H1 (cell line): ENCODE results near the gene SPATA7.

Experiments
- BACH1 ChIP-seq: IDR thresholded peaks from 2 replicates; pipeline ENCODE4 v1.6.1; 2012; ENCODE audit warnings: low read length, improper control_type of control experiment
- CBX8 ChIP-seq: fragments of 300-800, 300-1000 bp; sonication (generic); IDR thresholded peaks from 2 replicates; pipeline ENCODE4 v1.7.1; 2016; ENCODE audit warnings: low read depth, low read length, borderline replicate concordance
- CTCF ChIP-seq, 3 experiments: IDR thresholded peaks; 1 replicate in 2 of 3; 2 replicates in 1 of 3; pipeline versions ENCODE4 v1.5.1 to v1.6.1; 2011; ENCODE audit warnings: low read length in 3 of 3, mild to moderate bottlenecking in 3 of 3, inconsistent platforms in 2 of 3, low read depth in 1 of 3, moderate library complexity in 1 of 3; ENCODE audit not compliant: insufficient read depth in 1 of 3; ENCODE audit errors: control extremely low read depth in 1 of 3
- EGR1 ChIP-seq: IDR thresholded peaks from 2 replicates; pipeline ENCODE4 v1.6.1; 2011; ENCODE audit warnings: low read depth, low read length, borderline replicate concordance
- EZH2 ChIP-seq: fragments of 200-600 bp; sonication (generic); IDR thresholded peaks from 2 replicates; pipeline ENCODE4 v1.7.1; 2012; ENCODE audit warnings: low read depth, mild to moderate bottlenecking, moderate library complexity, low read length, inconsistent platforms; ENCODE audit not compliant: severe bottlenecking
- HDAC6 ChIP-seq: IDR thresholded peaks from one replicate; pipeline ENCODE4 v1.7.1; 2012; ENCODE audit warnings: low read depth, mild to moderate bottlenecking, inconsistent platforms, low read length, moderate library complexity
- POLR2A ChIP-seq, 2 experiments: IDR thresholded peaks; 1 replicate in 1 of 2; 2 replicates in 1 of 2; pipeline ENCODE4 v1.6.1; 2011; ENCODE audit warnings: low read depth in 2 of 2, low read length in 2 of 2, mild to moderate bottlenecking in 2 of 2; ENCODE audit errors: control extremely low read depth in 1 of 2
- RXRA ChIP-seq: IDR thresholded peaks from 2 replicates; pipeline ENCODE4 v1.6.1; 2011; ENCODE audit warnings: low read depth, mild to moderate bottlenecking, low read length, moderate library complexity; ENCODE audit not compliant: insufficient read depth
- SAP30 ChIP-seq: fragments of 300-600 bp; sonication (generic); IDR thresholded peaks from 2 replicates; pipeline ENCODE4 v1.7.1; 2012; ENCODE audit warnings: low read length, moderate library complexity, mild to moderate bottlenecking, inconsistent platforms; ENCODE audit not compliant: insufficient read depth, insufficient replicate concordance
- SIRT6 ChIP-seq: IDR thresholded peaks from one replicate; pipeline ENCODE4 v1.7.1; 2012; ENCODE audit warnings: low read length, inconsistent platforms
- YY1 ChIP-seq: IDR thresholded peaks from 2 replicates; pipeline ENCODE4 v1.6.1; 2011; ENCODE audit warnings: low read depth, mild to moderate bottlenecking, low read length
- TF ChIP-seq, protein P1 (sequence below): IDR thresholded peaks from 2 replicates; pipeline ENCODE4 v1.6.1; 2011; ENCODE audit warnings: low read depth, mild to moderate bottlenecking, low read length; ENCODE audit not compliant: insufficient read depth
- TF ChIP-seq, protein P2 (sequence below): IDR thresholded peaks from 2 replicates; pipeline ENCODE4 v1.6.1; 2012; ENCODE audit warnings: inconsistent platforms

- no peak for TF ChIP-seq POLR2A (IDR thresholded peaks at IDR 0.05; ENCODE audit: control extremely low read depth in 1 of 2, low read depth in 2 of 2, low read length in 2 of 2)
- no peak for TF ChIP-seq BACH1
- TF ChIP-seq CTCF (IDR thresholded peaks at IDR 0.05; ENCODE audit: control extremely low read depth in 1 of 3, insufficient read depth in 1 of 3, low read depth in 1 of 3, low read length in 3 of 3) = no peak
- TF ChIP-seq, protein P1, sequence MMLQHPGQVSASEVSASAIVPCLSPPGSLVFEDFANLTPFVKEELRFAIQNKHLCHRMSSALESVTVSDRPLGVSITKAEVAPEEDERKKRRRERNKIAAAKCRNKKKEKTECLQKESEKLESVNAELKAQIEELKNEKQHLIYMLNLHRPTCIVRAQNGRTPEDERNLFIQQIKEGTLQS = no peak
- TF ChIP-seq HDAC6 = no peak
- no peak for TF ChIP-seq SIRT6
- no peak for TF ChIP-seq CBX8
- TF ChIP-seq YY1 = no peak
- no peak for TF ChIP-seq EGR1
- TF ChIP-seq RXRA = no peak
- TF ChIP-seq EZH2 = no peak
- TF ChIP-seq, protein P2, sequence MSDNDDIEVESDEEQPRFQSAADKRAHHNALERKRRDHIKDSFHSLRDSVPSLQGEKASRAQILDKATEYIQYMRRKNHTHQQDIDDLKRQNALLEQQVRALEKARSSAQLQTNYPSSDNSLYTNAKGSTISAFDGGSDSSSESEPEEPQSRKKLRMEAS = no peak
- TF ChIP-seq SAP30 = no peak
Measured at GRCh38 chr14:88342980-88343379, 42.5 kb upstream of the SPATA7 start.
